AG09319 (cell line): ENCODE data around the gene NUDT12.

Source experiments
- DNase-seq: peaks from one replicate; pipeline ENCODE4 v3.0.0-alpha.2; 2010; ENCODE audit warnings: low read depth; ENCODE audit errors: extremely low read depth
- TF ChIP-seq, protein P1 (sequence below): IDR thresholded peaks from 2 replicates; pipeline ENCODE4 v1.5.1; 2011; ENCODE audit warnings: low read depth, mild to moderate bottlenecking, inconsistent platforms, low read length, moderate library complexity

The NUDT12 gene

DNA sequence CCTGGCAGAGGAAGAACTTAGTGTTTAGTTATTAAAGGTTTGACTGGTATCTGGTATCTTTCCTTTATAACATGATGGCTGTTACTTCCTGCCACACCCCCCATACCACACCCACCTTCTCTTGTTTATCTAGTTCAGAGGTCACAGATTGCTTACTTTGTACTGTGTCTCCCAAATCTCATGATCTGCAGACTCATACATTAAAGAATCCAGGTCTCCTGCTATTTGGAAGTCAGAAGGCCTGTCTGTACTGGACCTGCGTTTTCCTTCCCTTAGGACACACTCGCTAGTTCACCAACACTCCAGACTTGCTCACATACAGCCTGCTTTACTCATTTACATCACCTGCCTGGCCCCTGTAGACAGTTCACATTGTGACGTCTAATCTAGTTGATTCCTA, 39.3 kb downstream of the NUDT12 start:
- DNase-seq = no peak
- TF ChIP-seq, protein P1, sequence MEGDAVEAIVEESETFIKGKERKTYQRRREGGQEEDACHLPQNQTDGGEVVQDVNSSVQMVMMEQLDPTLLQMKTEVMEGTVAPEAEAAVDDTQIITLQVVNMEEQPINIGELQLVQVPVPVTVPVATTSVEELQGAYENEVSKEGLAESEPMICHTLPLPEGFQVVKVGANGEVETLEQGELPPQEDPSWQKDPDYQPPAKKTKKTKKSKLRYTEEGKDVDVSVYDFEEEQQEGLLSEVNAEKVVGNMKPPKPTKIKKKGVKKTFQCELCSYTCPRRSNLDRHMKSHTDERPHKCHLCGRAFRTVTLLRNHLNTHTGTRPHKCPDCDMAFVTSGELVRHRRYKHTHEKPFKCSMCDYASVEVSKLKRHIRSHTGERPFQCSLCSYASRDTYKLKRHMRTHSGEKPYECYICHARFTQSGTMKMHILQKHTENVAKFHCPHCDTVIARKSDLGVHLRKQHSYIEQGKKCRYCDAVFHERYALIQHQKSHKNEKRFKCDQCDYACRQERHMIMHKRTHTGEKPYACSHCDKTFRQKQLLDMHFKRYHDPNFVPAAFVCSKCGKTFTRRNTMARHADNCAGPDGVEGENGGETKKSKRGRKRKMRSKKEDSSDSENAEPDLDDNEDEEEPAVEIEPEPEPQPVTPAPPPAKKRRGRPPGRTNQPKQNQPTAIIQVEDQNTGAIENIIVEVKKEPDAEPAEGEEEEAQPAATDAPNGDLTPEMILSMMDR = no peak

DNA sequence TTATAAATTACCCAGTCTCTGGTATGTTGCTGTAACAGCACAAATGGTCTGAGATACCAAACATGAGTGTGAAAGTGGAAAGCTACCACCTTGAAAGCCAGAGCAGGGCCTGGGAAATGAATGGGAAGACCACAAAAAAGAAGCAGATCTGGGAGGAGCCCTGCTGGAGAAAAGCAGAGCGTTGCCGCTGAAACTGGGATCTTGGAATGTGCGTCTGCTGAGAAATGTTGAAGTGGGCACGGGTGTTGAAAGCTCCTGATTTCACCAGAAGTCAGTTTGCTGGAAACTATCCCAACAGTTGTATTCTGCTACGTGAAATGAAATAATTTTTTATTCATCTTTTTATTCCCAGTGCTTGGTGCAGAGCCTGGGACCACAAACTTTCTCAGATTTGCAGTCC, 40.0 kb downstream of the NUDT12 start:
- TF ChIP-seq, protein P1 = no peak
- DNase-seq = no peak

DNA sequence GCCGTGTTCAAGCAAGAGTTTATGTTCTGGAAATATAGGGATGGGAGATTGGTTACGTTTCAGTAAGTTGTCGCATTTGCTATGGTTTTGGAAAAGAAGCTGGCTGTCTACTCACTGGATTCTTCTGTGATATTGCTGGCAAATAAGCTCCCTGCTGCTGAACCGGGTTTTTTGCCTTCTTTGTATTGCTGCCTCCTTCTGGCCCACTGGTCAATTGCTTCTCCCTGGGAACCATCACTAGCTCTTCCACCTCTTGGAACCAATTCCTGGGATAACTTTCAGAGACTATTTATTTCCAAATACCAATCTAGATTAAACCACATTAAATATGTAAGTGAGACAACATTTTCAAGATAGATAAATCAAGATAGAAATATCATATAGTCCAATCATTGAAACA, 43.0 kb downstream of the NUDT12 start:
- DNase-seq = no peak
- TF ChIP-seq, protein P1 = peak; percentile 16

DNA sequence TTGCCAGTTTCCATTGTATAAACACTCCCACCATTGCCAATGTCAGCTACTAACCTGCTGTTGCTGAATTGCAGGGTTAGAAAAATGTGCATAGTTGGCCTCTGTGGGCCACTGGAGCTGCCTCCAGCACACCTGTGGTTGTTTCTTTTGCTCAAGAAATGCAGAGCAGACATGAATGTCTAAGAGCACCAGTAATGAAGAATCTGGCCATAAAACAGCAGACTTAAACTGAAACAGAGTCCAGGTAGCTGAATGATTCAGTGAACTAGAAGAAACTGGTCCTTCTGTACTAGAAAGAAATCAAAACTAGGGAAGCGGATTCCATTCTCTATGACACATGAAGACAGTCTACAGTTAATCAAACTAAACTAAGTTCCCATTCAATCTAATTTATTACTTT, 48.2 kb downstream of the NUDT12 start:
- TF ChIP-seq, protein P1 = no peak
- DNase-seq = no peak

DNA sequence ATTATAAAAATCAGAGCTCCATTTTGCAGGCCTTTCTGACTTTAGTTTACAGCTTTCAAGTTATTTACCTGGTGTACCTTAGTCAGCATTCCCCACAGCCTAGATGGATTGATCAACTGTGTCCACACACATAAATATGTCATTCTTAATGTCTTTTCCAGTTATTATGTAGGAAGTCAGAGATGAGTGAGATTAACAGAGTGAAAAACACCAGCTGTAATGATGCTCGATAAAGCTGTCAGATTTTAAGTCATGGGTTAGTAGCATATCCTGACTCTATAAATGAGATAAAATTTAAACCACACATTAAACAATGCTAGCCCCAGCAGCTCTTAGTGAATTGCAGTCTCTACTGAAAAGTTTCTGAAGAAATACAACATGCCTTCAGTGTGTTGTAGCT, 48.9 kb downstream of the NUDT12 start:
- TF ChIP-seq, protein P1 = no peak
- DNase-seq = no peak

DNA sequence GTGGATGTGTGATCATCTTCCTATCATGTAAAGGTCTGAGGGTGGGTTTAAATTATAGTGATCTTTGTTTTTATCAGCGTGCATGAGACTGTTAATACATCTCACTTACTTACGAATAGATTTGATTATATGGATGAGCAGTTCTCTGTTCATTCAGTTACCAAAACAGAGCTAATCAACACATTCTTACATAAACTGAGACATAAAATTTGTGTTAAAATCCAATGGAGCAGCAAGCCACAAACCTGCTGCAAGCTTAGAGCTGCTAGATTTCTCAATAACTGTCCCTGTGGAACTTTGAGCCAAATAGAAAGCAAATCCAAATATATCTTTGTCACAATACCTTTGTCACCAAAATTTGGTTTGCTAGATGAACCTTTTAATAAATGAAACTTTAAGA, 50.1 kb downstream of the NUDT12 start:
- no peak for DNase-seq
- TF ChIP-seq, protein P1 = no peak

DNA sequence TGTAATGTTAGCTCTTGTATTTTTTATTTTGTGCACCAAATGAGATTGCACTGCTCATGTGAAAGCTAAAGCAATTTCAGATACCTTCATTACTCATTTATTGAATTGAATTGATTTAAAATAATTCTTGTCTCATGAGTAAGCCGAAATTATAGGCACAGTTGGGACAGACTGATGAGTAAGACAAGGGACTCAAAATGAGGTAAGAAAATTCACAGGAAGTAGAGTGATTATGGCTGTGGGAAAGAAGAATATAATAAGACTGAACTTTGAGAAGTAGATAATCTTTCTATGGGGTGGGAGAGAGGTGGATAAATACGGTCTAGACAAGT, 51.1 kb downstream of the NUDT12 start:
- no peak for DNase-seq
- TF ChIP-seq, protein P1 = no peak
